ENCODE measurements around the gene TMEM231. TPM values are rescaled to one million over a fixed set of nuclear protein-coding genes. Genes with fewer than 3 reads are reported as not detected.

The TMEM231 gene
- total RNA-seq, 1 experiment from 2014 or later = 3.4 TPM

GRCh38 chr16:75584108-75584507, 28.1 kb upstream of the TMEM231 start:
- Histone ChIP-seq H2BK15ac (ENCODE audit: low read depth, low read length) (no peak overlapping the region), H4K91ac (ENCODE audit: insufficient read length, low read depth, low read length) (no peak overlapping the region), H4K20me1 (ENCODE audit: control insufficient read depth, insufficient read depth, insufficient read length) (no peaks in the 10 kb centered on the region), H3K9me3 (ENCODE audit: control insufficient read depth, low read depth, low read length) (no peaks in the 10 kb centered on the region), H3K79me1 (ENCODE audit: insufficient read depth, low read depth, low read length, poor library complexity, severe bottlenecking) (no peaks in the 10 kb centered on the region), H3K27ac (ENCODE audit: insufficient read length, low read depth, low read length) (no peak overlapping the region), H3K4me2 (ENCODE audit: insufficient read depth, insufficient read length, low read length) (no peak overlapping the region), H4K5ac (ENCODE audit: insufficient read length, low read depth, low read length) (no peak overlapping the region), H3K23me2 (ENCODE audit: insufficient read length, low read depth, low read length, poor library complexity, severe bottlenecking) (no peaks in the 10 kb centered on the region), H2AK5ac (ENCODE audit: insufficient read length, low read length) (no peak overlapping the region), H3K9ac (ENCODE audit: extremely low read depth, insufficient read length, low read length) (no peak overlapping the region), H3K14ac (ENCODE audit: insufficient read depth, low read length) (no peak overlapping the region), H4K8ac (replicated peaks; ENCODE audit: insufficient read length, low read depth, low read length) (no peak overlapping the region), H2BK12ac (ENCODE audit: insufficient read length, low read depth, low read length) (no peak overlapping the region), H3K4ac (ENCODE audit: low read depth, low read length) (no peak overlapping the region), H3K27me3 (ENCODE audit: insufficient read depth, low read length) (no peaks in the 10 kb centered on the region), H2BK5ac (ENCODE audit: insufficient read length, low read length) (no peak overlapping the region), H2AFZ (ENCODE audit: low read length) (no peak overlapping the region), H2BK20ac (ENCODE audit: low read depth, low read length, poor library complexity, severe bottlenecking) (no peak overlapping the region), H3T11ph (ENCODE audit: low read length) (no peak overlapping the region), H3K79me2 (ENCODE audit: insufficient read depth, low read length) (no peaks in the 10 kb centered on the region), H2BK120ac (ENCODE audit: low read depth, low read length, poor library complexity, severe bottlenecking) (no peak overlapping the region), H3K4me1 (ENCODE audit: insufficient read depth, low read length) (no peaks in the 10 kb centered on the region), H3K18ac (ENCODE audit: insufficient read length, low read depth, low read length) (no peak overlapping the region), H3K56ac (ENCODE audit: insufficient read length, low read depth, low read length) (no peak overlapping the region), H3K23ac (ENCODE audit: insufficient read length, low read depth, low read length) (no peak overlapping the region)
- DNase-seq = no peak
- no CpG with 5 or more reads among the region's 3 CpGs for WGBS (ENCODE audit: extremely low coverage, insufficient read length, low lambda C conversion rate)
- H3K27me3 Mint-ChIP-seq (ENCODE audit: low read depth) = no peaks in the 10 kb centered on the region
- no peaks in the 10 kb centered on the region for H3K9me3 Mint-ChIP-seq
- H3K27ac Mint-ChIP-seq = no peak overlapping the region; a peak in 1 of 7 replicates
- no peak overlapping the region for H3K4me3 Mint-ChIP-seq
- H3K36me3 Mint-ChIP-seq (ENCODE audit: insufficient read depth in 1 of 3, low read depth in 3 of 3) = peaks cover 0 to 11% (median 10%) of the 10 kb centered on the region in 3 experiments; a peak in 6 of 7 replicates
- peaks cover 3 to 4% of the 10 kb centered on the region in 2 experiments for H3K4me1 Mint-ChIP-seq
- TF ChIP-seq CTCF (conservative IDR thresholded peaks at IDR 0.05) = no peak
